H1 (cell line): ENCODE data around the gene PDE2A.

Experiments used
- CTCF ChIP-seq, 3 experiments: IDR thresholded peaks; 1 replicate in 2 of 3; 2 replicates in 1 of 3; pipeline versions ENCODE4 v1.5.1 to v1.6.1; 2011; ENCODE audit warnings: low read length in 3 of 3, mild to moderate bottlenecking in 3 of 3, inconsistent platforms in 2 of 3, low read depth in 1 of 3, moderate library complexity in 1 of 3; ENCODE audit not compliant: insufficient read depth in 1 of 3; ENCODE audit errors: control extremely low read depth in 1 of 3
- KDM4A ChIP-seq: IDR thresholded peaks from one replicate; pipeline ENCODE4 v1.7.1; 2012; ENCODE audit warnings: low read depth, mild to moderate bottlenecking, moderate library complexity, low read length, inconsistent platforms; ENCODE audit not compliant: severe bottlenecking
- KDM5A ChIP-seq: fragments of 200-600 bp; IDR thresholded peaks from 2 replicates; pipeline ENCODE4 v1.7.1; 2012; ENCODE audit warnings: mild to moderate bottlenecking, low read length, inconsistent platforms, mixed read lengths
- POLR2A ChIP-seq, 2 experiments: IDR thresholded peaks; 1 replicate in 1 of 2; 2 replicates in 1 of 2; pipeline ENCODE4 v1.6.1; 2011; ENCODE audit warnings: low read depth in 2 of 2, low read length in 2 of 2, mild to moderate bottlenecking in 2 of 2; ENCODE audit errors: control extremely low read depth in 1 of 2
- POLR2AphosphoS5 ChIP-seq: IDR thresholded peaks from 2 replicates; pipeline ENCODE4 v1.6.1; 2011; ENCODE audit warnings: low read depth, low read length

GRCh38 chr11:72702096-72702495, 27.9 kb upstream of the PDE2A start:
- no peak for TF ChIP-seq KDM4A
- TF ChIP-seq CTCF (IDR thresholded peaks at IDR 0.05; ENCODE audit: control extremely low read depth in 1 of 3, insufficient read depth in 1 of 3, low read depth in 1 of 3, low read length in 3 of 3), result no peak
- TF ChIP-seq POLR2AphosphoS5, result no peak
- no peak for TF ChIP-seq POLR2A (IDR thresholded peaks at IDR 0.05; ENCODE audit: control extremely low read depth in 1 of 2, low read depth in 2 of 2, low read length in 2 of 2)
- TF ChIP-seq KDM5A, result no peak
